ENCODE results near the gene CDK15.

DNA sequence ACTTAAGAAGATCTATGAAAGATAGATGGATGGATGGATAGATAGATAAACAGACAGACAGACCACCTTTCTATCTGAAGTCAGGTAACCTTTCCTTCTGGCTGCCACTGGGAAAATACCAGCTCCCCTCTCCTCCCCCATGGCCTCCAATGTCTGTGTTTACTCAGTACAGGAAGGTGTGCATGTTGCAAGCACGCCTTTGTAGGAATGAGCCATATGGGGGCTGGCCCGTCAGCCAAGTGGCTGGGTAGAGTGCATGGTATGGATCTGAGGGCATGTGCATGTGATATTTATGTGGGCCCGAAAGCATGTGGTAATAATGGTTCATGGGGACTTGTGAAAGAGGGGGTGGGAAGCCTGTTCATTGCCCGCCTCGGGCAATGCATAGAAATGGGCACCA is 118.1 kb downstream of the CDK15 start:
- TF ChIP-seq EZH2 (optimal IDR thresholded peaks at IDR 0.05; ENCODE audit: low read depth, low read length): no peak
- TF ChIP-seq, protein P1, sequence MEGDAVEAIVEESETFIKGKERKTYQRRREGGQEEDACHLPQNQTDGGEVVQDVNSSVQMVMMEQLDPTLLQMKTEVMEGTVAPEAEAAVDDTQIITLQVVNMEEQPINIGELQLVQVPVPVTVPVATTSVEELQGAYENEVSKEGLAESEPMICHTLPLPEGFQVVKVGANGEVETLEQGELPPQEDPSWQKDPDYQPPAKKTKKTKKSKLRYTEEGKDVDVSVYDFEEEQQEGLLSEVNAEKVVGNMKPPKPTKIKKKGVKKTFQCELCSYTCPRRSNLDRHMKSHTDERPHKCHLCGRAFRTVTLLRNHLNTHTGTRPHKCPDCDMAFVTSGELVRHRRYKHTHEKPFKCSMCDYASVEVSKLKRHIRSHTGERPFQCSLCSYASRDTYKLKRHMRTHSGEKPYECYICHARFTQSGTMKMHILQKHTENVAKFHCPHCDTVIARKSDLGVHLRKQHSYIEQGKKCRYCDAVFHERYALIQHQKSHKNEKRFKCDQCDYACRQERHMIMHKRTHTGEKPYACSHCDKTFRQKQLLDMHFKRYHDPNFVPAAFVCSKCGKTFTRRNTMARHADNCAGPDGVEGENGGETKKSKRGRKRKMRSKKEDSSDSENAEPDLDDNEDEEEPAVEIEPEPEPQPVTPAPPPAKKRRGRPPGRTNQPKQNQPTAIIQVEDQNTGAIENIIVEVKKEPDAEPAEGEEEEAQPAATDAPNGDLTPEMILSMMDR (IDR thresholded peaks at IDR 0.05; ENCODE audit: low read length): no peak

All from MM.1S (cell line).